Activated CD4-positive, alpha-beta T cell treated with anti-CD3 and anti-CD28 coated beads, Interleukin-2, amount 10 ng/mL, durations not matched to agents 24 days and 14 days (primary cell): ENCODE measurements around the gene DYNLL1. TPM values are rescaled to one million over a fixed set of nuclear protein-coding genes. Genes with fewer than 3 reads are reported as not detected.
A peak's percentile ranks its signal among the peaks of the same experiment; 100 is the strongest.
"Not testable (repeated sequence)": the region's sequence is repeated elsewhere in the genome, so short reads cannot be mapped to it uniquely, and the experiment has no call there.

Experiments
- DNase-seq: peaks from one replicate; pipeline ENCODE4 v3.0.0; 2022
- H3K27ac Mint-ChIP-seq: one replicate; pipeline ENCODE4 v1.8.0; 2022; ENCODE audit warnings: mild to moderate bottlenecking, mixed read lengths
- H3K27me3 Mint-ChIP-seq: one replicate; pipeline ENCODE4 v1.8.0; 2022; ENCODE audit warnings: mixed read lengths
- H3K36me3 Mint-ChIP-seq: one replicate; pipeline ENCODE4 v1.8.0; 2022; ENCODE audit warnings: low read depth, mild to moderate bottlenecking, mixed read lengths
- H3K4me1 Mint-ChIP-seq: one replicate; pipeline ENCODE4 v1.8.0; 2021; ENCODE audit warnings: mixed read lengths
- H3K4me3 Mint-ChIP-seq: one replicate; pipeline ENCODE4 v1.8.0; 2022; ENCODE audit warnings: mild to moderate bottlenecking, moderate library complexity, mixed read lengths
- H3K9me3 Mint-ChIP-seq: one replicate; pipeline ENCODE4 v1.8.0; 2021; ENCODE audit warnings: mixed read lengths
- intact Hi-C: fragments of 100-400 bp; cut with micrococcal nuclease; formaldehyde crosslinking; loops from one replicate; pipeline ENCODE4 v1.15.1; 2023
- total RNA-seq: library from RNA; stranded (reverse); gene quantifications from 2 replicates; pipeline ENCODE4 v1.2.3, GENCODE V29; 2022

The DYNLL1 gene
- total RNA-seq, 1 donor from 2014 or later, result 330 TPM

GRCh38 chr12:120508537-120508936 lies 12.6 kb downstream of the DYNLL1 start:
- no peaks in the 10 kb centered on the region for H3K27me3 Mint-ChIP-seq
- H3K9me3 Mint-ChIP-seq, result no peaks in the 10 kb centered on the region
- no peak overlapping the region for H3K4me3 Mint-ChIP-seq
- DNase-seq, result no peak
- H3K27ac Mint-ChIP-seq, result no peak overlapping the region
- intact Hi-C loops, result no loop called here
- no peaks in the 10 kb centered on the region for H3K4me1 Mint-ChIP-seq
- peaks cover 30% of the 10 kb centered on the region for H3K36me3 Mint-ChIP-seq

GRCh38 chr12:120514002-120514401 lies 18.1 kb downstream of the DYNLL1 start:
- intact Hi-C loops, result no loop called here
- Mint-ChIP-seq H3K9me3 (no peaks in the 10 kb centered on the region), H3K4me1 (no peaks in the 10 kb centered on the region), H3K4me3 (no peak overlapping the region), H3K27ac (no peak overlapping the region), H3K36me3 (peaks cover 21% of the 10 kb centered on the region), H3K27me3 (no peaks in the 10 kb centered on the region)
- DNase-seq, result no peak

GRCh38 chr12:120515496-120515895 lies 19.6 kb downstream of the DYNLL1 start:
- H3K27me3 Mint-ChIP-seq, result no peaks in the 10 kb centered on the region
- no peaks in the 10 kb centered on the region for H3K9me3 Mint-ChIP-seq
- intact Hi-C loops, result no loop called here
- H3K4me1 Mint-ChIP-seq, result no peaks in the 10 kb centered on the region
- H3K4me3 Mint-ChIP-seq, result no peak overlapping the region
- H3K27ac Mint-ChIP-seq, result no peak overlapping the region
- no peak for DNase-seq
- H3K36me3 Mint-ChIP-seq, result peaks cover 17% of the 10 kb centered on the region

- H3K4me1 Mint-ChIP-seq, H3K27me3 Mint-ChIP-seq, H3K4me3 Mint-ChIP-seq, intact Hi-C loops, H3K27ac Mint-ChIP-seq, H3K9me3 Mint-ChIP-seq, DNase-seq: not testable (repeated sequence)
- peaks cover 19% of the 10 kb centered on the region for H3K36me3 Mint-ChIP-seq
Observed at GRCh38 chr12:120519324-120519723, 23.4 kb downstream of the DYNLL1 start.

GRCh38 chr12:120522568-120522967 lies 26.7 kb downstream of the DYNLL1 start:
- H3K27me3 Mint-ChIP-seq, result no peaks in the 10 kb centered on the region
- intact Hi-C loops, result no loop called here
- H3K9me3 Mint-ChIP-seq, result no peaks in the 10 kb centered on the region
- peaks cover 8% of the 10 kb centered on the region for H3K36me3 Mint-ChIP-seq
- no peak overlapping the region for H3K27ac Mint-ChIP-seq
- no peak for DNase-seq
- H3K4me3 Mint-ChIP-seq, result no peak overlapping the region
- no peaks in the 10 kb centered on the region for H3K4me1 Mint-ChIP-seq

GRCh38 chr12:120528861-120529525 lies 33.1 kb downstream of the DYNLL1 start, which contains the start of gene COQ5:
Gene COQ5 (minus strand): TSS chr12:120529158. CDS start chr12:120529141, 17 bp downstream.
- peaks cover 4% of the 10 kb centered on the region for H3K36me3 Mint-ChIP-seq
- H3K27me3 Mint-ChIP-seq, result no peaks in the 10 kb centered on the region
- intact Hi-C loops, result loop anchor here (2.0 kb wide), 1 partner anchor 90 kb away; the partner anchor contains the start of gene COX6A1
- no peaks in the 10 kb centered on the region for H3K9me3 Mint-ChIP-seq
- DNase-seq, result peak; percentile 95
- peak within 1 kb of the TSS; percentile 99 for H3K27ac Mint-ChIP-seq
- peaks cover 12% of the 10 kb centered on the region for H3K4me1 Mint-ChIP-seq
- H3K4me3 Mint-ChIP-seq, result peak within 1 kb of the TSS; percentile 99

- Mint-ChIP-seq H3K4me3 (peak overlapping the region; percentile 99), H3K27me3 (no peaks in the 10 kb centered on the region), H3K4me1 (peaks cover 14% of the 10 kb centered on the region), H3K9me3 (no peaks in the 10 kb centered on the region), H3K27ac (peak overlapping the region; percentile 99), H3K36me3 (peaks cover 6% of the 10 kb centered on the region)
- peak; percentile 65 for DNase-seq
- intact Hi-C loops, result loop anchor here (2.0 to 10.0 kb wide), 2 partner anchors 91 to 1265 kb away; partner anchors contain the start of genes COX6A1 and RHOF
Observed at GRCh38 chr12:120529641-120530417, 33.9 kb downstream of the DYNLL1 start.

GRCh38 chr12:120530418-120530761 lies 34.5 kb downstream of the DYNLL1 start:
- peak overlapping the region; percentile 99 for H3K4me3 Mint-ChIP-seq
- H3K9me3 Mint-ChIP-seq, H3K36me3 Mint-ChIP-seq, DNase-seq, H3K27me3 Mint-ChIP-seq: not testable (repeated sequence)
- H3K4me1 Mint-ChIP-seq, result peaks cover 17% of the 10 kb centered on the region
- intact Hi-C loops, result loop anchor here (10.0 kb wide), 1 partner anchor 1264 kb away; the partner anchor contains the start of gene RHOF
- H3K27ac Mint-ChIP-seq, result peak overlapping the region; percentile 99

GRCh38 chr12:120532701-120533238 lies 36.9 kb downstream of the DYNLL1 start:
- no peak overlapping the region for H3K4me3 Mint-ChIP-seq
- peaks cover 35% of the 10 kb centered on the region for H3K4me1 Mint-ChIP-seq
- intact Hi-C loops, result loop anchor here (10.0 kb wide), 1 partner anchor 1262 kb away; the partner anchor contains the start of gene RHOF
- H3K27me3 Mint-ChIP-seq, result no peaks in the 10 kb centered on the region
- H3K36me3 Mint-ChIP-seq, result peaks cover 23% of the 10 kb centered on the region
- H3K27ac Mint-ChIP-seq, result peak overlapping the region; percentile 53
- no peak for DNase-seq
- no peaks in the 10 kb centered on the region for H3K9me3 Mint-ChIP-seq

GRCh38 chr12:120534203-120534702 lies 38.3 kb downstream of the DYNLL1 start, which contains the start of gene RNF10:
Gene RNF10 (plus strand): TSS chr12:120534356. CDS start chr12:120534812, 456 bp downstream.
- H3K4me1 Mint-ChIP-seq, result peaks cover 45% of the 10 kb centered on the region
- H3K9me3 Mint-ChIP-seq, result no peaks in the 10 kb centered on the region

GRCh38 chr12:120534703-120535655 lies 39.1 kb downstream of the DYNLL1 start:
- peak overlapping the region; percentile 96 for H3K4me3 Mint-ChIP-seq
- H3K27me3 Mint-ChIP-seq, result no peaks in the 10 kb centered on the region
- intact Hi-C loops, result loop anchor here (2.0 to 10.0 kb wide), 4 partner anchors 38 to 1260 kb away; partner anchors contain the start of genes DYNLL1, GATC, RHOF and SRSF9
- H3K9me3 Mint-ChIP-seq, result no peaks in the 10 kb centered on the region
- peaks cover 44% of the 10 kb centered on the region for H3K4me1 Mint-ChIP-seq
- H3K36me3 Mint-ChIP-seq, result peaks cover 38% of the 10 kb centered on the region
- peak overlapping the region; percentile 96 for H3K27ac Mint-ChIP-seq
- DNase-seq, result peak; percentile 86

More at GRCh38 chr12:120534203-120534702, 38.3 kb downstream of the DYNLL1 start, which contains the start of gene RNF10:
- intact Hi-C loops, result loop anchor here (2.0 to 10.0 kb wide), 4 partner anchors 37 to 1261 kb away; partner anchors contain the start of genes DYNLL1, GATC, RHOF and SRSF9
- Mint-ChIP-seq H3K27me3 (no peaks in the 10 kb centered on the region), H3K27ac (peak within 1 kb of the TSS; percentile 96), H3K36me3 (peaks cover 33% of the 10 kb centered on the region), H3K4me3 (peak within 1 kb of the TSS; percentile 96)
- peak; percentile 94 for DNase-seq

- H3K9me3 Mint-ChIP-seq, result no peaks in the 10 kb centered on the region
- no peaks in the 10 kb centered on the region for H3K27me3 Mint-ChIP-seq
- intact Hi-C loops, result loop anchor here (10.0 kb wide), 1 partner anchor 1259 kb away; the partner anchor contains the start of gene RHOF
- H3K27ac Mint-ChIP-seq, result peak overlapping the region; percentile 8
- DNase-seq, result peak; percentile 79
- H3K36me3 Mint-ChIP-seq, result peaks cover 46% of the 10 kb centered on the region
- peak overlapping the region; percentile 96 for H3K4me3 Mint-ChIP-seq
- peaks cover 48% of the 10 kb centered on the region for H3K4me1 Mint-ChIP-seq
Observed at GRCh38 chr12:120536064-120536791, 40.3 kb downstream of the DYNLL1 start.
